Glomerular visceral epithelial cell (primary cell): Measurements from ENCODE around the gene FMN1.

Source experiments
- DNase-seq: peaks from one replicate; pipeline ENCODE4 v3.0.0-alpha.2; 2016; ENCODE audit errors: extremely low spot score

The FMN1 gene

DNA sequence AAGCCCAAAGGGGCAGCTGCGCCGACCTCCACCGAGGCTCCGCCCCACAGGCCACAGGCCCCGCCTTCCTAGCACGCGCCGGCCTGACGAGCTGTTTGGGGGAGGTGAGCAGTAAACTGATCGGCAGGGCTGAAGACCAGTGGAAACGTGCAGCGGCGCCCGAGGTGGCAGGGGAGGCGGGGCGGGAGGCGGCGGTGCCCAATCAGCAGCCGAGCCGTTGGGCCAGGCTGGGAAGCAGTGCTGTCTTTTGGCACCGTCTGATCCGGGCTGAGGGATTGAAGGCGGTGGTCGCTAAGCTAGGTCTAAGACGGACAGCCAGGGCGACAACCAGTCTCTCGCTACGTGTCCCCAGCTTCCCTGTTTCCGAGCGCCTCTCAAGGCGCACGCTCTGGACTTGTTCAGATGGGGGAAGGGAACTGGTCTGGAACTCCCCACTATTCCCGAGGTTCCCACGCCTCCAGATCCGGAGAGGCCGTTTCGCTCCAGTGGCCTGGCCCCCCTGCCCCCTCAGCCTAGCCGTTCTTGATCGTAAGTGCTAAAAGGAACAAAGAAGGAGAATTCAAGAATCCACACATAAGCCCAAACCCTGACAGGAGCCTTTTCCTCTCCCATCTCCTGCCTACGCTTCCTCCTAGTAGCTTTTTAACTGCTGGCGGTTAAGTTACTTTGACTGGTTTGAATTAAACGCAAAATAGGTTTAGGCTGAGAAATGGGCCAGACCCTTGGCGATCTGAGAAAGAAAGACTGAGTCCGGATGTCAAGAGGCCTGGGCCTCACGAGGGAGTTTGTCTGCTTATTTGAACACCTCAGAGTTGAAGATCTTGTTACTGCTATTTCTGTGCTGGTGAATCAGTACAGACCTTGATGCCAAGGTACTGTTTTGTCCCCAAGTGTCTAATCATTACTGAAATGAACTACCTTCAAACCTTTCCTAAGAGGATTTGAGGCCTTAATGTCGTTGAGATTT lies at the start of gene FMN1:
Gene FMN1, minus strand, starts transcription at position 11 of the 967 bp plus-strand sequence. CDS start 39,800 bp downstream, outside the sequence.
- DNase-seq, result peak; percentile 95

GRCh38 chr15:33243869-33244268 lies 49.4 kb upstream of the FMN1 start:
- peak; percentile 77 for DNase-seq

- DNase-seq, result peak; percentile 78
Observed at GRCh38 chr15:33243393-33243792, 48.9 kb upstream of the FMN1 start.

- DNase-seq, result peak; percentile 89
Observed at GRCh38 chr15:33242669-33243191, 48.2 kb upstream of the FMN1 start.

DNA sequence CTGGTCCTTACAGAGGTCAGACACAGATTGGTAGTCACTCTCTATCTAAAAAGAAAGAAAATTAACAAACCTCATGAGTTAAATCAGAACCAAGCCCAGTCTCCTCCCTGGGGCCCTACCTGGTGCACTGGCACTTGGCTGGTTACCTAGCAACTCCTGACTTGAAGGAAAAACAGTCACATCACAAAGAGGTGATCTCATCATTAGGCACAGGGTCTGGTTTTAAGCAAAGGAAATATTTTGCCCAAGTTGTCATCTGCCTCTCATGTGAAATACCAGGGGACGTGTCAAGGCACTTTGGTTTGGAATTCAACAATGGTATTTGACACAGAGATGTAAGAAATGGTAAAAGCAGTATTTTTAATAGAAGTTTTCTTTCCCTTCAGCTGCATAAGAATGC lies 47.7 kb upstream of the FMN1 start:
- DNase-seq, result peak; percentile 95

DNA sequence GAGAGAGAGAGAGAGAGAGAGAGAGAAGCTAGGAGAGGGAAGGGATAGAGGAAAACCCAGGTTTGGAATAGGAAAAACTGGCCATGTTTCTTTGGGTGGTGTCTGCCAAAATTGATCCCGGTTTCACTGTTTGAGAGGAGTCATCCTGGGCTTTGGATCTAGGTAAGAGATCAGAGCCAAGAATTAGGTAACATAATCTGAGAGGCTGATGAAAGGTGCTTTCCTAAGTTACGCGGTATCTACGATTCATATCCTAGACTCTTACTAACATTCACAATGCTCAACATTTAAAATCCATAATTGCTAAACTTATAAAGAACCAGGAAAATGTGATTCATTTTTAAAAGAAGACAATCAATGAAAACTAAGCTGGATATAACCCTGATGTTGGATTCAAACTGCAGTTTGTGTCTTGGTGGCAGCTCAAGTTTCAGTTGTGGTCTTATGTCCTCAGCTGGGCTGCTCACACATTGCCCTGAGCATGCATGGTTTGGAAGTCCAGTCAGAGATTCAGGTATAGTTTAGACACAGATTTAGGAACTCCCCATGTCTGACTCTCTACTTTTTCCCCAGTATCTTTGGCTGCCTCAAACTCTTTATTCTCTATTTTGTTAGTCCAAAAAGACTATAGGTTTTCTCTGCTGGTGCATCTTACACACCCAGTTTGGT lies 42.5 kb upstream of the FMN1 start:
- no peak for DNase-seq

- DNase-seq, result peak; percentile 68
Observed at GRCh38 chr15:33234020-33234461, 39.5 kb upstream of the FMN1 start.

DNA sequence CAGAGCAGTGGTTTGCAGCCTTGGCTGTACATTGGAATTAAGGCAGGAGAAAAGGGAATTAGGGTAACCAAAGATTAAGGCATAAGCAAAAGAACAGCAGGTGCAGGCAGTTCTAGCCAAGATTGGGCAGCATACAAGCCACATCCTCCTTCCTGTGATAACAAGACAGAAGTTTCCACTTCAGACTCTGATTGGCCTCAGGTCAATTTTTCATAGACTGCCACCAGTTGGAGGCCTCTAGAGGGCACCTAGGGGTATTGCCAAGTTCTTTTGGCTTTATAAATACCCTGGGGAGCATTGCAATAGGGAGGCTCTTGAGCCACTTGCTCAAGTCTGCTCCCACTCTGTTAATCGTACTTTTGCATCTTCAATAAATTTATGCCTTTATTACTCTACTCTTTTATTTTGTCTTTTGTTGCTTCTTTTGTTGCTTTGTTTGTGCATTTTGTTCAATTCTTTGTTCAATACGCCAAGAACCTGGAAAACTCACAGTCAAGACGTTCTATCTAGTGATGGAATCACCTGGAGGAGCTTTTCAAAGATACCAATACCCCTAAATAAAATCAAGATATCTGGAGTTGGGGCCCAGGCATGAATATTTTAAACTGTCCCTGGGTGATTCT lies 32.2 kb upstream of the FMN1 start:
- peak; percentile 76 for DNase-seq

GRCh38 chr15:33218071-33218491 lies 23.6 kb upstream of the FMN1 start:
- DNase-seq, result no peak

DNA sequence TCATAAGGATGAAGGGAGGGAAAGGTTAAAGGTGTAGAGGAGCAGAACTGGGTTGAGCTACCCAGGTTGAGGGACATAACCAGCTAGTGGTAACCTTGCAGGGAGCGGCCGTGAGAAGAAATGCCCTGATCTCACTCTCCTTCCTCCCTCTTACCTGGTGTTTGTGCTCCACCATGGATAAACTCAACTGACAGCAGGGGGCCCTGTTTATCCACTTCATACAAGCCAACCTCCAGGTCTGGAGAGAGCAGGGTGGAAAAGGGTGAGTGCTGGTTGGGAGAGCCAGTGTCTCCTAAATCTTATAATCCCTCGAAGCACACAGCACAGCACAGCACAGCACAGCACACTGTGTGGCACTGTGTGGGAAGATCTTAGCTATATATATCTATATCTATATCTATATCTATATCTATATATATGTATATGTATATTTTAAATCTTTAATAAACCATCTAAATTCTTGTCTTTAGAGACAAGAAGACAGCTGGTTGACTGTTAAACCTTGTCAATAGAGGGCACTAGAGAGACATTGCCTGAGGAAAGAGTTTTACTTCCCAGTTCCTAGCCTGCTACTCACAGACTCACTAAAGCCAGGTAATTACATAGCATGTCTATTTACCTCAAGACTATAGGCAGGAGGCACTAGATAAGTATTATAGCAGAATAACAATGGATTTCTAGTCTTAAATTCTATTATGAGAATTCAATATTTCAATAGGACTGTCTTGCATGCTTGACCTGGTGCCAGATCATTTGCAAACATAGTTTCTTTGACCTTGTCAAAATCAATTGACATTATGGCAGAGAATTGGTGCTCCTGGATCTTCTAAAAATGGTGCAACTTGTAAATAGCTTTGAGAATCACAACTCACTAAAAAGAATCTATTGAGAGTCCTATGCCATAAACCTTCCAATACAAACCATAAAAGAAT lies 21.7 kb upstream of the FMN1 start:
- DNase-seq, result peak; percentile 25

GRCh38 chr15:33211176-33211808 lies 16.8 kb upstream of the FMN1 start:
- peak; percentile 25 for DNase-seq

GRCh38 chr15:33209575-33210481 lies 15.3 kb upstream of the FMN1 start:
- no peak for DNase-seq

GRCh38 chr15:33207646-33208045 lies 13.1 kb upstream of the FMN1 start:
- no peak for DNase-seq

DNA sequence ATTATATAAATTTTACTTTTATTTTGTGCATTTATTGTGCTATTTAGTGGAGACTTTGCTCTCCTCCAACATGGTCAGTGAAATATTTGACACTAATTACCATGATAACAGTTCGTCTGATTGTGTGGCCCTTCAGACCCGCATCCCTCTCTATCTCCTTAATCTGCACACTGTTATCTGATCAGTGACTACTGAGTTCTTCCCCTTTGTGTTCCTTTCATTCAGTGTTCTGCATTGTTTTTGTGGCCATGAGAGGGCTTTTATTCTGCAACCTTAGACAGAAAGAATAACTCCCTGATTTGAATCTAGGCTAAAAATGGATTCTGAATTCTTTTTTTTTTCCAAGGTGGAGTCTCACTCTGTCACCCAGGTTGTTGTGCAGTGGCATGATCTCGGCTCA lies 11.9 kb upstream of the FMN1 start:
- DNase-seq, result no peak

DNA sequence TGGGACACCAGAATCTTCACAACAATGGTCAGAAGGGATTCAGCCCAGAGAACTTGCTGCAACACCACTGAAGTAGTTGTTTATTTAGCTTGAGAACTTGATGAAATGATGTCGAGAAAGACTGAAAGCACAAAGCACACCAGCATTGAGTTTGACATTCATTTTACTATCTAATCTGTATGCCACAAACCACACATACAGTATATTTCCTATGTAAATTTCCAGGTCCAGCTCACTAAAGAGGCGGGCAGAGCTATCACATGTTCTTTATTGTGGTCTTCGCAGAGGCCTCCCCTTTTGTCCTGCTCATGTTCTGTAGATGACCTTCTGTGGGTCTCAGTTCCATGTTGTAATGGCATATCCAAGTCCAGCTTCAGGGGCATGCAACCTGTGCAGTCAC lies 10.4 kb upstream of the FMN1 start:
- DNase-seq, result no peak

DNA sequence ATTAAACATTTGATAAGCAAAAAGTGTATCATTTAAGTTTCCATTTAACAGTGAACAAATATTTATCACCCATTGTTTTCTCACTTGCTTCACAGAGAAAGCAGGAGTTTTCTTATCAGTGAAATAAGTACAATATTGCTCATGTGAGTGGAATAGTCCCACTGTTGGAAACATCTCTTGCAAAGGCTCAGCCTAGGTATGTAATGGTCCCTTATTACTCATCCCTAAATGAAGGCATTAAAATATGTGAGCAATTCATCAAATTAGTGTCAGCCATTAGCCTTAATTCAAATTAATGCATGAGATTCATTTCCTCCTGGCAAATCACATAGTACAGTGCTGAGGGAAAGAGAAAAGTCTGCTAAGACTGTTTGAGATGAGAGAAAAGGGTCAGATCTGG lies 9.6 kb upstream of the FMN1 start:
- DNase-seq, result no peak

GRCh38 chr15:33201491-33202231 lies 7.1 kb upstream of the FMN1 start:
- DNase-seq, result peak; percentile 86

DNA sequence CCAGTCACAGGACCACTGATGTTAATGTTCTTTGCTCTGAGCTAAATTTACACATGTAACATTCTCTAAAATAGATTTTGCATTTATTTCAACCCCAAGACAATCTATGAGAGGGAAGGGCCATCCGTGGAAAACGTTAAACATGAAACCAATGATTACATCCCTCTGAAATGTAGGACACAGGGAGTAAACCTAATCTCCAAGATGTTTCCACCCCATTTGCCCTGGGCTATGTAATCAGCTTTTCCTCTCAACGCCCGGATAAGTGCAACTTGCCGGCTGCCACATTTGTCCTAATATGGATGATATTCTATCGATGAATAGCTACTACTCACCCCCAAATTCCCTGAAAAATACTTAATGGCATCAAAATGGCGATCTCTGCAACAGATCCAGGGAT lies 6.4 kb upstream of the FMN1 start:
- peak; percentile 78 for DNase-seq

GRCh38 chr15:33200444-33200843 lies 5.9 kb upstream of the FMN1 start:
- DNase-seq, result peak; percentile 79
